ENCODE results near the gene RBM47.
"Not testable (repeated sequence)": the region's sequence is repeated elsewhere in the genome, so short reads cannot be mapped to it uniquely, and the experiment has no call there.

RBM47 gene

GRCh38 chr4:40481977-40482376 is 147.7 kb downstream of the RBM47 start:
- no peak for DNase-seq

DNA sequence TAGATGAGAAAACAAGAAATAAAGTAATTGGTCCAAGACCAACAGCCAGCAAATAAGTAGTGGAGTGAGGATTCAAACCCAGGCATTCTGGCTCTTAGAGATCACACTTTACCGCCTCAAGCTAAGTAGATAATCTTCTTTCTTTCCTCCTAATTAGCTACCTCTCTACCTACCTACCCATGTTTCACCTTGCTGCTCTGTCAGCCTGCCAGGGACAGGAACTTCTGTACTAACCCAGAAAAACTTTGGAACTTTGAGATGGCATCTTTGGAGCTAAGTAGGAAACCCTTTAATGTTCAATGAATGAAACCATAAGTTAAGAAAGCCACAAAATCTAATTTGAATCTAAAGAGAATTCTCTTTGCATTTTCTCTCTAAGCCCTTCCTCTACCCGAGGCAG is 149.4 kb downstream of the RBM47 start:
- no peak for DNase-seq

GRCh38 chr4:40479378-40479777 is 150.3 kb downstream of the RBM47 start:
- no peak for DNase-seq

DNA sequence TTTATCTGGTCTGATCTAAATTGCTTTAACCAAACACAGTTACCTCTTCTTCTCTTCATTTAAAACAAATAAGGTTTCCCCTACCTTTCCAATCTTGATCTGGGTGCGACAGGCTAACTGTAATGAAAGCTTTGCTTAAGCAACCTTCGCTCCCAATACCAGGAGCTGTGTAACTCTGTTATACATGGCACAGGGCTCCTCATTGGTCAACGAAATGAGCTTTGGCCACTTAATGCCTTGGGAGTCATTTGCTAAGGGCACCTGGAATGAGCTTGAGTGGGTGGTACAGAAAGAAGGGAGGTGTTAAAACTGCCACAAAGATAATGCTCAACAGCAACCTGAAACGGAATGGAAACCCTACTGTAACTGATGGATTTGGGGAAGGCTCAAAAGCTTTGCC is 154.1 kb downstream of the RBM47 start:
- no peak for DNase-seq

DNA sequence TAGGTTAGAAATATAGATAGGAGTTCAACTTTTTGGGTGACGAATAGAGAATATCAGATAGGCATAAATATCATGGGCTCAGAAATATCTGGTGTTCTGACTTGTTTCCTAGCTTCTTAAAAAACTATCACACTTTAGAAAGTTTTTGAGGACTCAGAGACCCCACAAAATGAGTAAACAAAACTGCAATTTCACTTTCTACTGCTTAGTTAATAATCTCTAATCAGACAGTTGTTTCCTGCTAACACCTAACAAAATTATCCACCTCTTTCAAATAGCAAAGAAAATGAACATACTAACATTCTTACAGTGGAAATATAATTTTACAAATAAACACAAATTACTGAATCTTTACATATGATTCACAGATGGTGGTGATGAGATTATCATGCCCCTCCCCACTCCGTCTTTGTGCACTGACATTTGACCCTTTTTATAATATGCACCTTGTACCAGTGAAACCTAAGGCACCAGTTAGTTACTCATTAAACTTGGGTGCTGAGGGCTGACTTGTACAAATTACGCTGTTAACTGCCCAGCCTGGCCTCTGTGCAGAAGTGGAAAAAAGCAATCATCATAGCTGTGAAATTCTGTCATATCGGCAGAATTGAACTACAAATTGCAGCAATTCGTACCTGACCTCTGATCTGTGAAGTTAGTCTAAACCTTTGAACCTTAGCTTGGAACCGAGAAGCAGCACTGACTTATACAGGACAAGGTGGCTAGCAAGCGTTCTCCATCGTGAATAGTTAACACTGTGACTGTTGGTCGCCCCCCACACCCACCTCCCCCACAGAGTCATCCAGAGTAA is 155.9 kb downstream of the RBM47 start:
- DNase-seq: no peak

DNA sequence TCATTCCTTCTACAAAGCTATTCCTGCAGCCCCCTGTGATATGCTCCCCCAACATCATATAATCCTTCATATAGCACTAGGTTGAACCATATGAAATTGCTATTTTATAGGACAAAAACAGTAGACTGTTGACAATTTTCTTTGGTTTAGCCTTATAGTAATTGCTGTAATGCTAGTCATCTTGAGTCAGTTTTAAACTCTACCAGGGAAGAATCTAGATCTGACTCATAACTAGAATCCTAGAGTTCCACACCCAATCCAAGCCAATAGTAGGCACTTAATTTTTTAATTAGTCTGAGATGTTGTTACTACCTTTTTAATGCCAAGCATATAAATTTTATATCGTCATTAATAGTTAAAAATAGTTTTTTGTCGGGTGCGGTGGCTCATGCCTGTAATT is 157.7 kb downstream of the RBM47 start:
- DNase-seq: no peak

GRCh38 chr4:40466789-40467188 is 162.9 kb downstream of the RBM47 start:
- no peak for DNase-seq

DNA sequence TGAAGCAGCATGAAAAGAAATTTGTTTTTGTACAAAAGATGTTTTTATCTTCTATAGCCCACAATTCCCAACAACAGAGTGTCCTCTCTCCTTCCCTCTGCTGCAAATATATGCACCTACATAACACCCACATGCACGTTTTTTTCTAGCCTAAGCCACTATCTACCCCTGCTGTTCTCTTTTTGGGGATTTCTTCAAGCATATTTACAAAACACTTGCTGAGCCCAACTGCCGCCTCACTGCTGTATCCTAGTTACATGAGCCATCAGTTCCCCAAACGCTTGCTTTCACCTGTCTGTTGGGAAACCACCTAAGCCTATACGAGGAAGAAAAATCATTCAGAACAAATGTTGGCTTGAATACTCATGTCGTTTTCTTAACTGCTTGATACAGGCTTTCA is 167.3 kb downstream of the RBM47 start:
- no peak for DNase-seq

DNA sequence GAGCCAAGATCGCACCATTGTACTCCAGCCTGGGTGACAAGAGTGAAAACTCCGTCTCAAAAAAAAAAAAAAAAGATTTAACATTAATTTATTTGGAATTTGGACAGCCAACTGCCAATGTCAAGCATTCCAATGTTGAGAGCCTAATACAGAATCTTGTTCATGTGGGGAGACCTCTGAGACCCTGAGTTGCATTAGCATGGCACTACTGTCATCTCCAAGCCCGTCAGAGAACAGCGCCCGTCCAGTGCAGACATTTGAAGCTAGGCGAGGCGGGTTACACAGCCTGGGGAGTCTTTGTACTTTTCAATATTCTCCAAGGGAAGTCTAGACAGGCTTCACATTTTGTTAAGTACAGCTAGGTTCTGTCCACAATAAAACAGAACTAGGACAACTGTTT is 167.8 kb downstream of the RBM47 start:
- DNase-seq: no peak

- DNase-seq: no peak
These were observed 168.6 kb downstream of the RBM47 start for GRCh38 chr4:40461062-40461461.

- no peak for DNase-seq
These were observed 171.0 kb downstream of the RBM47 start for GRCh38 chr4:40458683-40459082.

GRCh38 chr4:40458109-40458508 is 171.6 kb downstream of the RBM47 start:
- DNase-seq: no peak

DNA sequence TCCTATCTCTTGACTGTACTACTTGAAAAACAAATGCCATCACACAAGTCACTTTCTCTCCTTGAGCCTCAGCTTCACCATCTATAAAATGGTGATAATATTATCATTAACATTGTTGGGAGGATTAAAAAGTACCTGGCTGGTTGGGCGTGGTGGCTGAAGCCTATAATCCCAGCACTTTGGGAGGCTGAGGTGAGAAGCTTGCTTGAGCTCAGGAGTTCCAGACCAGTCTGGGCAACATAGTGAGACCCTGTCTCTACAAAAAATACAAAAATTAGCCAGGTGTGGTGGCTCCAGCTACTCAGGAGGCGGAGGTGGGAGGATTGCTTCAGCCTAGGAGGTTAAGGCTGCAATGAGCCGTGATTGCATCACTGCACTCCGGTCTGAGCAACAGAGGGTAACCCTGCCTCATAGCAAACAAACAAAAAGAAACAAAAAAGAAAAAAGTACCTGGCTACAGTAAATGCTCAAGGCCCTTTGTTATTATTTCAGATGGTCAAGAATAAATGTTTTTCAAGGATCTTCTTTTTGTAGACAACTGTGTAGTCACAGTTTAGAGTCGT is 174.2 kb downstream of the RBM47 start:
- no peak for DNase-seq

DNA sequence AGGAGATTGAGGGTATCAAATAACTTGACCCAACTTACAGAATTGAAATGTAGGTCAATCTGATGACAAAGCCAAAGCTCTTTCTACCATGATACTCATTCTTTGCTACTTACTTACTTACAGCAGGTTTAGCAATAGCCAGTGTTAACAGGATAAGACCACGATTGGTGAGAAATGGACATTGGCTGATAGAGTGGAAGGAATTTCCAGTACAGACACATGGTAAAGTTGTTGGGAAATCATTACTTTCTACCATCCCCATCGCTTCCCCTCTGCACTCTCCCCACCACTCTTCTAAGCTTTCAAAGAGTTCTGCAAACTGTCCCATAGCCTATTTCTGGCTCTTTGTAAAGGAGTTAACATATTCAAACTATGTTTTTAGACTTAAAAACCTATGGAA is 174.8 kb downstream of the RBM47 start:
- no peak for DNase-seq

- no peak for DNase-seq
These were observed 175.8 kb downstream of the RBM47 start for GRCh38 chr4:40453912-40454311.

DNA sequence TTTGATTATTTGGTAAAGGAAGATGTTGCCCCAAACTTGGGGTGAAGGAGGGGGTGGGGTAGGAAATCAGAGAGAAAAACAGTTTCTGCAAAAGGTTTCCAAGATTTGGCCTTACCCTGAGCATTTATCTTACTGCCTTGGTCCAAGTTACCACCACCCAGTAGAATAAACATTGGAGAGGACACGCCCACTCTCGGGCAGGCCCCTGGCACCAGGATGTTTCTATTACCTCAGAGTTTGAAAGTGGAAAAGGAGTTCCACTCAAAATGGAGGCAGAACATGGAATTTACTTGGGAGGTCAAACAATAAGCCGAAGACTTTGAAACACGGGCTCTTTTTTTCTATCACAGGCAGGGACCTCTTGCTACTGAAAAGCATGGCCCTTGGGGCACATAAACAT is 180.8 kb downstream of the RBM47 start:
- no peak for DNase-seq

DNA sequence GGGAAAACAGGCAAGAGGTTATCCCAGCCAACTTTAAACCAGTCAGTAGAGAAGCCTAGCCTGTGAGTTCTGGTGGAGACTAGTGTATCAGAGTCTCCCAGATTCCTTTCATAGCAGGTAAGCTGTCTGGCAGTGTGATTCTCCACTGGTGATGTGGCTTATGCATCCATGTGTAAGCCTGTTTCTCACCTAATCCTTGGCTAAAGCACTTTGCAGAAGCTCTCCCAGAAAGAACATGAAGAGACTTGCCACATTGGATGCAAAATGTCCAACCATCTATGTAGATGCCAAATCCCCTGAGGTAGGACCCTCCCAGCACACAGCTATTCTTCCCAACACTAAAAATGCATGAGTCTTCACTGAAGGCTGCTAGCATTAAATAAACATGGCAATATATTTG is 182.8 kb downstream of the RBM47 start:
- DNase-seq: no peak

GRCh38 chr4:40446261-40446750 is 183.4 kb downstream of the RBM47 start:
- not testable (repeated sequence) for DNase-seq

DNA sequence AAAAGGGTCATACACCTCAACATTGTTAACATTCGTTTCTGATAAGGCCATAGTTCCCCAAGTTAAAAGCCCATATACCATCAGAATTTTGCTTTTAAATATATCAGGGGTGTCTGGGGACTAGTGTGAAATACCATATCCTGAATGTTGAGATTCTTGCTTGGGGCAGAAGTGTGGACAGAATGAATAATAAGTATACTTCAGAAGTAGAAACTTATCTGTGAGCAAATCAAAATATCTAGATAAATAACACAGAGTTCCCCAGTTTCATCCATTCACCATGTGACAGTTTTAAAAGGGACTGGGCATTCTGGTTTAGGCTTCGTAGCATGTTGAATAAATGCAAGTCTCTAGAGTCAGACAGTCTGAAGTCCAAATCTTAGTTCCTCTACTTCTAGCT is 184.0 kb downstream of the RBM47 start:
- DNase-seq: no peak

GRCh38 chr4:40441430-40441829 is 188.2 kb downstream of the RBM47 start:
- DNase-seq: no peak

GRCh38 chr4:40439519-40439918 is 190.1 kb downstream of the RBM47 start:
- DNase-seq: no peak

DNA sequence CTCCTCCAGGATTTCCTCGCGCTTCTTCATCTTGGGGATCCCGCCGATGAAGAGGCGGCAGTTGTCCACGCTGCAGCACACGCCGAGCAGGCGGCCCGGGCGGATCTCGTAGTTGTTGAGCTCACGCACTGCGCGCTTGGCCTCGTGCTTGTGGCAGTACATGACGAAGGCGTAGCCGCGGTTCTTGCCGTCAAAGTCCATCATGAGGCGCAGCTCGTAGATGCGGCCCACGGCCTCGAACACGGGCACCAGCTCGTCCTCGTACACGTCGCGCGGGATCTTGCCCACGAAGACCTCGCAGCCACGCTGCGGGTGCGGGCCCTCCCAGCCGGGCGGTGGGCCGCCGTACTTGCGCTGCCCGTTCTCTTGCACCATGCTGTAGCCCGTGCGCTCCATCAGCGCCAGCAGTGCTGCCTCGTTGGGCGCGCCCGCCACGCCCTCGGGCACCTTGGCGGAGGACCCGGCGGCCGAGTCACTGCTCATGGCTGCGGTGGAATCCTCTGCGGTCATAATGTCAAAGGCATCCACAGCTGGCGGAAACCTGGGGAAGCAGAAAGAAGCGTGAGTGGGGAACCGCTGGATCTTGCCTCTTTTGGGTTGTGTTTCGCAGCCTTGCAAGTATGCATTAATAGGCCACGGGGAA is 191.2 kb downstream of the RBM47 start:
- DNase-seq: no peak

DNA sequence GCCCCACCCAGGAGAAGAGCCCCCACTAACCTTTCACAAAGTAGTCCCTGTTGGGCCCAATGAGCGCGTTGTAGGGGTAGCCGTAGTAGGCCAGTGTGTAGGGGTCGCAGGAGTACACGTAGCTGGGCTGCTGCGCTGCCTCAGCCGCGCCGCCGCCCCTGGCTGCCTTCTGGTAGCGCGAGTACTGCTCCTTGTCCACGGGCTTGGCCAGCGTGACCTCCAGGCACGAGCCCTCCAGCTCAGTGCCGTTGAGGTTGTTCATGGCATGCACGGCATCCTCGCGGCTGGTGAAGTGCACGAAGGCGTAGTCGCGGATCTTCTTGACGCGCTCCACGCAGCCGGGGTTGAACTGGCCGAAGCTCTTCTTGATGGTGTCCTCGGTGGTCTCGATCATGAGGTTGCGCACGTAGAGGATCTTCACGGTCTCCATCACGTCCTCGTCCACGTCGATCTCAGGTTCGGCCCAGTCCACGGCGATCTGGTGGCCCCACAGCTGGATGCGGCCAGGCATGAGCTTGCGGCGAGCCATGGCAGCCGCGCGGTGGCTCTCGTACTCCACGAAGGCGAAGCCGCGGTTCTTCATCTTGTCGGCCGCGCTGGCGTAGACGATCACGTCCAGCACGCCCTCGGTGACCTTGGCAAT is 191.8 kb downstream of the RBM47 start:
- DNase-seq: no peak

GRCh38 chr4:40435306-40435705 is 194.4 kb downstream of the RBM47 start:
- not testable (repeated sequence) for DNase-seq
